HG03460 (cell line): ENCODE measurements around the gene CD37.
"Not testable (repeated sequence)": the region's sequence is repeated elsewhere in the genome, so short reads cannot be mapped to it uniquely, and the experiment has no call there.

Source experiments
- ATAC-seq: cut with Tn5 transposase; IDR thresholded peaks from one replicate; pipeline ENCODE4 v1.9.1; 2021; ENCODE audit not compliant: unreplicated experiment

The CD37 gene

DNA sequence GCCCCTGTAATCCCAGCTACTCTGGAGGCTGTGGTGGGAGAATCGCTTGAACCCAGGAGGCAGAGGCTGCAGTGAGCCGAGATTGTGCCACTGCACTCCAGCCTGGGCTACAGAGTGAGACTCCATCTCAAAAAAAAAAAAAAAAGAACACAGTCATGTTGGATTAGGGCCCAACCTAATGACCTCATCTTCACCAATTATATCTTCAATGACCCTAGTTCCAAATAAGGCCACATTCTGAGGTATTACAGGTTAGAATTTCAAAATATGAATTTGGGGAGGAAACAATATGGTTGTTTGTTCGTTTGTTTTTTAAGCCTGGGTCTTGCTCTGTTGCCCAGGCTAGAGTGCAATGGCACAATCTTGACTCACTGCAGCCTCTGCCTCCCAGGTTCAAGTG, 38.0 kb downstream of the CD37 start:
- ATAC-seq = not testable (repeated sequence)

DNA sequence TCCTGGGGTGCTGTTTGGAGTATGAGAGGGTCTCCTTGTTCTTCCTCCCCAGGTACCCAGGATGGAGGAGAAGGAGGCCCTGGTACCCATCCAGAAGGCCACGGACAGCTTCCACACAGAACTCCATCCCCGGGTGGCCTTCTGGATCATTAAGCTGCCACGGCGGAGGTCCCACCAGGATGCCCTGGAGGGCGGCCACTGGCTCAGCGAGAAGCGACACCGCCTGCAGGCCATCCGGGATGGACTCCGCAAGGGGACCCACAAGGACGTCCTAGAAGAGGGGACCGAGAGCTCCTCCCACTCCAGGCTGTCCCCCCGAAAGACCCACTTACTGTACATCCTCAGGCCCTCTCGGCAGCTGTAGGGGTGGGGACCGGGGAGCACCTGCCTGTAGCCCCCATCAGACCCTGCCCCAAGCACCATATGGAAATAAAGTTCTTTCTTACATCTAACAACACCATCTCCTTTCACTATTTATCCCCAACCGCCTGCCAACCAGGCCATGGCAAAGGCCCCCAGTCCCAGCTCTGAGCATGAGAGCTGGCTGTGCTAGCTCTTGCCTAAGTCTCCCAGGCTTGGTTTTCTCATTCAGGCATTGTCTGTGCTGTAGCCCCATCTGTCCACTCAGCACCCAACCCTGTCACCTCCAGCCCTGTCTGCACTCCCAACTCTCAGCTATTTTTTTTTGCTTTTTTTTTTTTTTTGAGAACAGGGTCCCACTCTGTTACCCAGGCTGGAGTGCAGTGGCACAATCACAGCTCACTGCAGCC, 39.6 kb downstream of the CD37 start:
- no peak for ATAC-seq

DNA sequence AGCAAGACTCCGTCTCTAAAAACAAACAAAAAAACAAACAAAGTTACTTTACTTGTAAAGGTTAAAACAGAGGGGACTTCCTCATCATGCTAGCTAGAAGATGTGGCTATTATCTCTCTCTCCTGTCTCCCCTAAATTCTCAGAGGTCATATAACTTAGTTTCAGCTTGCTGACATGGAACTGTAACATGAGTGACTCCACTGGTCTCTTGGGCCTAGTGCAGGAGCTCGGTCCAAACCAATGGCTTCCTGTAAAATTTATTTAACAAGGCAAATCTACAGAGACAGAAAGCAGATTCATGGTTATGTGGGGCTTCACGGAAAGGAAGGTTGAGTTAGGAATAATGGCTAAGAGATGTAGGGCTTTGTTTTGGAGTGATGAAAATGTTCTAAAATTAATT, 43.3 kb downstream of the CD37 start:
- no peak for ATAC-seq

DNA sequence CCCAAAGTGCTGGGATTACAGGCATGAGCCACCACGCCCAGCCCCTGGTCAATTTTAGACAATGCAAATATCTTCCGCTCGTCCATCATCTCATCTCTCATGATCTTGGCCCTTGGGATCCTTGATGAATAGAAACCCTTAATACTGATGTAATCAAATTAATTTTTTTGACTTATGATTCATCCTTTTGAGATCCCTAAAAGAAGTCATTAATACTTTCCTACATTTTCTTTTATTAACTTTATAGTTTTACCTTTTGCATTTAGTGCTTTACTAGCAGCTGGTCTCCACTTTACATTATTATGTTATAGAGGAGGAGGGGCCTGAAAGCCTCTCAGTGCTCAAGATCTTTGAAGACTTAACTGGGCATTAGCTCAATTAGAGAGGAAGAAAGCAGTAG, 45.2 kb downstream of the CD37 start:
- no peak for ATAC-seq

DNA sequence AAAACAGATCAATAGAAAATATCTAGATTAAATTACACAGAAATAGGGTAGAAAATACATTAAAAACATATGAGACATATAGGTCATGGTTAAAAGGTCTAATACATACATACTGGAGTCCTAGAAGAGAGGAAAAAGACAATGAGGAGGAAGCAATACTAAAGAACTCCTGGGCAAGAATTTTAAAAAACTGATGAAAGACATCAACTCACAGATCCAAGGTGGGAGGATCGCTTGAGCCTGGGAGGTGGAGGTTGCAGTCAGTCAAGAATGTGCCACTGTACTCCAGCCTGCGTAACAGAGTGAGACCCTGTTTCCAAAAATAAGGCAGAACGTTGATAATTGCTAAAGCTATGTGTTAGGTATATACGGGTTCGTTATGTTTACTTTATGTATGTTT, 47.4 kb downstream of the CD37 start:
- no peak for ATAC-seq

DNA sequence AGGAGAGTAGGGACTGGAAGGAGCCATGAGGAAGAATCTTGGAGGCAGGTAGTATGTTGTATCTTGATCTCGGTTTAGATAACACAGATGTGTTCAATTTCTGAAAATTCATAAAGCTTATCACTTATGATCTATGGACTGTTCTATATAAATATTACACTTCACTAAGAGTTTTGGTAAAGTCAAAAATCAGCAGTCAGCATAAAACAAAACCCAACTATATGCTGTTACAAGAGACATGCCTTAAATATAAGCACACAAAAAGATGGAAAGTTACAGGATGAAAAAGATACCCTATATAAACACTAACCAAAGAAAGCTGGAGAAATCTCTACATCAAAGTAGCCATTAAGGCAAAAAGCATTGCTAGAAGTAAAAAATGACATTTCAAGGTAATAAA, 48.4 kb downstream of the CD37 start:
- ATAC-seq = no peak

DNA sequence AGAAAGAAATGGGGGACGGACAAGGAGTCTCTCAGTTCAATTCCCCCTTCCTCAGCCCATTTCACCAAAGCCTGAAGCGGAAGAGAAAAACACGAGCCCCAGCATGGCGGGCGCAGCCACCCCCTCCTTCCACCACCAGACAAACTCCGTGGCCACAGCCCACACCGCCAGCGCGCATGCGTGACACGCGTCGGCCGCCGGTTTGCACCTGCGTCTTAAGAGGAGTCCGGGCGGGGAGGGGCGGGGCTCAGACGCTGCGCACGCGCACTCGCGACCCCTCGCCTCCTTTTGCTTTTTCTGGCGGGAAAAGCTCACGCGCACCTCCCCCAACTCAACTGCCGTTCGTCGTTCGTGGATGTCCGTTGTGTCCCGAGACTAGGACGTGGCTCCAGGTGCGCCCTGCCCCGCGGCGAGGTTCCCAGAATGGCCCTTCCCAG, 52.7 kb downstream of the CD37 start, which contains the start of gene KASH5:
Gene KASH5 (plus strand): TSS at position 314 of the 437 bp plus-strand sequence. CDS start 2,635 bp downstream, outside the sequence.
- no peak for ATAC-seq

DNA sequence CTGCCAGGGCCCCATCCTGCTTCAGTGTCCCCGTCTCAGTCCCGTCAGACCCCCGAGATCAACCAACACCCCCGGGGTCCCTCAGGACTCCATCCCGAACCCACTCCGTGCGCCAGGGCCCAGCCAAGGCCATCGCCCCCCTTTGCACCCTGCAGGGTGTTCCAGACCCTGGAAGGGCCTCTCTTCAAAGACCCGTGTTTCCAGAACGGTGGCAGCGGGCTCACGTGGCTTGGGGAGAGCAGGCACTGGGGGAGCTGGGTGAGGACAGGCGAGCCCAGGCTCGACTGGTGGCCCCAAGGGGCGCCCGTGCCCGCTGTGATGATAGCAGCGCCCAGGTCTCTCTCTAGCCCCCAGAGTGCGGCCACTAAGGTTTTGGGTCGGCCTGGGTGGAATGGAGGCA, 54.2 kb downstream of the CD37 start:
- ATAC-seq = no peak
